Sigmoid colon (tissue), 4 donors: ENCODE results near the gene MADD.

Experiments
- CTCF ChIP-seq, 4 experiments: fragments of 450-650 bp in 3 of 4; fragments of 200-600 bp in 1 of 4; IDR thresholded peaks; one replicate each; pipeline ENCODE4 v1.5.1; 2016 to 2019; ENCODE audit warnings: antibody characterized with exemption in 4 of 4, mild to moderate bottlenecking in 3 of 4, moderate library complexity in 2 of 4
- EP300 ChIP-seq, 4 donors: sonication (generic); formaldehyde crosslinking; IDR thresholded peaks; one replicate each; pipeline ENCODE4 v1.6.1; 2017; ENCODE audit warnings: antibody characterized with exemption in 4 of 4
- POLR2A ChIP-seq, 2 donors: fragments of 450-650 bp; IDR thresholded peaks; one replicate each; pipeline ENCODE4 v1.6.1; 2016; ENCODE audit warnings: antibody characterized with exemption in 2 of 2, mild to moderate bottlenecking in 2 of 2, moderate library complexity in 2 of 2
- POLR2AphosphoS5 ChIP-seq, 4 donors: sonication (generic); formaldehyde crosslinking; IDR thresholded peaks; one replicate each; pipeline ENCODE4 v1.6.1; 2017; ENCODE audit warnings: antibody characterized with exemption in 4 of 4

- no peak for TF ChIP-seq CTCF (IDR thresholded peaks at IDR 0.05)
- no peak for TF ChIP-seq EP300 (IDR thresholded peaks at IDR 0.05)
- TF ChIP-seq POLR2A (IDR thresholded peaks at IDR 0.05) = no peak
- TF ChIP-seq POLR2AphosphoS5 (IDR thresholded peaks at IDR 0.05) = no peak
Measured at GRCh38 chr11:47329431-47329986, 59.6 kb downstream of the MADD start.
